GM19455 (cell line): ENCODE measurements around the gene SLC35G1.

Experiments used
- ATAC-seq: cut with Tn5 transposase; IDR thresholded peaks from one replicate; pipeline ENCODE4 v1.9.1; 2021; ENCODE audit not compliant: unreplicated experiment

SLC35G1 gene

GRCh38 chr10:93875032-93875358, 18.8 kb upstream of the SLC35G1 start:
- ATAC-seq: no peak

DNA sequence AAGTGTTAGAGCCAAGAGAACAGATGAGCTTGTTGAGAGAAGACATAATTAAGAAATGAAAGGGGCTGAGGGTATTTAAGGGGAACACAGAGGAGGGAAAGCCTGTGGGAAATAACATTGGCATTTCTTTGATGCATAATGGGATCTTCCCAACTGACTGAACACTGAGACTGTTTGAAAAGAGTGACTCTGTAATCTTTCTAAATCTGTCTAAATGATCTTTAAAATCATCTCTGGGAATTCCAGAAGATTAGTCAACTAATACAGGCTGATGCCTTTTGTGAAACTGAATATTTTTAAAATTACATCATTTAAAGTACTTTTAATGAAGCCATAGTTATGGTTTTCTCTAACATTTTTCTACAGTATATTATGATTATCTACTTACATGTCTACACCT, 17.4 kb upstream of the SLC35G1 start:
- no peak for ATAC-seq

DNA sequence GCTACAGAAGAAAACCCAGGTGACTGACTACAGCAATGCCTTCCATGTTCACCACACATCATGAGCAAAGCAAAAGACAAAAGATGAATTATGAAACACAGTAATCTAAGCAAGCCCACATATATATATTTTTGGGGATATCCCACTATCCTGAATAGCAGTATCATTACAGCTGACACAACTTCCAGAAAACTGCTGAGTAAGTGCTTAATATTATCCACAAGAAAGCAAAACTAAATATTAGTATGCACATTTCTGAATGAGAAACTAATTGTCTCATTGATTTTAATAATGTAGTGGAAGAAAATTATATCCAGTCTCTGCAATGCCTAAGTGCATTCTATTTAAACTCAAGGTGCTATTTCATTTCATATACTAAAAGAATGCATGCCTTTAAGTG, 14.5 kb upstream of the SLC35G1 start:
- ATAC-seq: no peak

DNA sequence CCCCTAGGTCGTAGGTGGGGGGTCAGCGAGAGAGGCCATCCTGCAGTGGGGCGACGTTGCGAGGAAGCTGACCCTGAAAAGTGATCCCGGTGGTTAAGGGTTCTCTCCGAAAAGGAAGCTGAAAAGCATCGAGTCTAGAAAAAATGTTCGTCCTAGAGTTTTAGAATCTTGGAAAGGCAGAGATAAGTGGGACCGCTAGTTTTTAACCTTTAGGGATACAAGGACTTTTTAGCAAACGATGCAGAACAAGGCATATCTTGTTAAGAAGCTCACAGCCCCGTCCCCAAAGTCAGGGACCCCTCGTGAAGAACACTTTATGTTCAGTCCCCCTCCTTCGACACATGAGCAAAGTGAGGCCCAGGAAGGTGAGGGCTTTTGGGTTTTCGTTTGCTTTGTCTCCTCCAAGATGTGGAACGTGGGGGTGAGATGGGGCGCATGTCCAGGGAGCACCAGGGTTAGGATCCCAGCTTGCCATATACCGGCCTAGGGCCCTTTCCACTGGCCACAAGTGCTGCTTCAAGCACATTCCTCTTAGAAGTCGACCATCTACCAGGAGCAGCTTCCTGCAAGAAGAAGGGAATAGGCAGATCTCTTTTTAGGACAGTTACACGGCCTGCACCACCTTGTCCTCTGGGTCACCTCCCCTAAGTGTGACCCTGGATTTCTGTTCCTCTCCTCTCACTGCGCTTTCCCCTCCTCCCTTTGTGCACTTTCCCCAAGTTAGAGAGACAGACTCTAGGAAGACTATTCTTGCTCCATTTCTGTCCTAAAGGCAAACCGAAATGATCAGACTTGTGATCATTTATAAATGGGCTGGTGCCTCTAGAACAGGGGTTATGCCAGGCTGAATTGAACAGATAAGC, 969 bp downstream of the SLC35G1 start:
- ATAC-seq: peak; percentile 7

DNA sequence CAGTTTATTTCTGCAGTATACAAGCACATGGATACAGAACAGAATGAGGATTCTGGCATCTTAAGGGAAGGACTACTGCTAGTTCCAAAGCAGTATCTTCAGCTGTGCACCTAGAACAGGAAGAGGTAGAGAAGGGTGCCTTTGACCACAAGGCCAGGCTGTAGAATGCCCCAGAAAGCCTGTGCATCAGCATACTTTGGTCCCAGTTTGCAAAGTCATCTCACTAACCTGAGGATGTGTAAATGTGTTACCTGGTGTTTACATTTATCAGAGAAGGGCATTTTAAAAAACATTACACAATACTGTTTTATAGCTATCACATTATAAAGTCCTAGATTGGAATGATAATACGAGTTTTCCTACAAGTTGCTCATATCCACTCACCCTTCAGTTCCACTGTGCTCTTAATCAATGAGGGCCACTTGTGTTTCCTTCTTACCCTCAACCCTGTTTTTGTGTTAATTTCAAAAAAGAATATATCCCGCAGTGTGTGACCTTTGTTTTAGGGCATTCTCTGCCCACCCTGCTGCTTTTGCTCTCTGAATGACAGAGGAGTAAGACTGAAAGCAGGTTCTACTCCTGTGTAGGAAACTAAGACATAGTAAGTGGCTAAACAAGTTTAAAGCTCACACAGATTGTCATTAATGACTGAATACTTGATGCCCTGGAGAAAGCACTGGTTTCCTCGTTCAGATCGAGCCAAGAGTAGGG, 3.4 kb downstream of the SLC35G1 start:
- no peak for ATAC-seq

DNA sequence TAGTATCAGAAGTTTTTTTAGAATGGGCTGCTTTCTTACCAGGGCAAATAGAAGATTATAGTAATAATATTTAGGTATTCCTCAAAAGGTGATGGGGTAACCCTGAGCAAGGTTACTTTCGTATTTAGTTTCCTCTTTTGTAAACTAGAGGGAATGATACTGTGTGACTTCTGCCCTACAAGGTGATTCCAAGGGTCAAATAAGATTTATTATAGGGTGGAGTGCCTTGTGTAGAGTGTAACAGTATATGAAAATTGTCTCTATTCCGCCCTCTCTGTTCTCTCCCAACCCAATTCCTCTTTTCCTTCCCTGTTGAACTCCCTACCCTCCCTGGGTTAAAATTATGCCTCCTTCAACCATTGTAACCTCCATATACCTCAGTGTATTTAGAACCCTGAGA, 5.3 kb downstream of the SLC35G1 start:
- no peak for ATAC-seq

DNA sequence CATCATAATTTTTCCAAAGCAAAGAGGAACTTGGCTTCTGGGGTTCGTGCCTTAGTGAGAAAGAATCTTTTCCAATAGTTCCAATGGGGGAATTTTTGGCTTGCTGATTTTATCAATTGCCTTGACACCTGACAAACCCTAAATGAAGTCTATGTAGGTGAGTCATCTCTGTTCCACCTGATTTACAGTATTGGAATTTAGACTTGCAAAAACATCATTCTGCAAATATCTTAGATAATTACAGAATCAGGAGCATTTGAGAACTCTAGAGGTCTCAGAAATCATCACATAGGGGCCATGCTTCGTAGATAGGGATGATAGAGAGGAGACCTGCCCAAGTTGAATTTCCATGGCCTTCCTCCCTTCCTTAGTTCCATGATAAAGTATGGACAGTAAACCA, 9.3 kb downstream of the SLC35G1 start:
- ATAC-seq: no peak

DNA sequence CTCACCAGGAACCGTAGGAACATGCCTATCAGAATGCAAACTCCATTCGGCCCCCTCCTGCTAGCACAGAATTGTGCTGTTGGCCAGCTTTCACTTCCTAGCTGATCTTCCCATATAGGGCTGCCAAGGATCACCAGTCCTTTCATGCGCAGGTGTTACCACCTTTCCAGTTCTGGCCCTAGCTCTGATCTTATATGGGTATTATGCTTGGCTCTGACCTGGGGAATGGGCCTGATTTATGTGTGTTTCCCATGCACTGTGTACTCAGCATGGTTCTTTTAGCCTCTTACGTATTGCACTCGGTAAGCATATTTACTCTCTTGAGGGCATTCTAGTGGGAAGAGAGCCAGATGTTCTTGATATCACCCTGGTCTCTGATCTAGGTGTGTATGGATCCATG, 11.1 kb downstream of the SLC35G1 start:
- no peak for ATAC-seq

- no peak for ATAC-seq
Observed at GRCh38 chr10:93907059-93907458, 13.3 kb downstream of the SLC35G1 start.

GRCh38 chr10:93911866-93912265, 18.1 kb downstream of the SLC35G1 start:
- ATAC-seq: no peak

DNA sequence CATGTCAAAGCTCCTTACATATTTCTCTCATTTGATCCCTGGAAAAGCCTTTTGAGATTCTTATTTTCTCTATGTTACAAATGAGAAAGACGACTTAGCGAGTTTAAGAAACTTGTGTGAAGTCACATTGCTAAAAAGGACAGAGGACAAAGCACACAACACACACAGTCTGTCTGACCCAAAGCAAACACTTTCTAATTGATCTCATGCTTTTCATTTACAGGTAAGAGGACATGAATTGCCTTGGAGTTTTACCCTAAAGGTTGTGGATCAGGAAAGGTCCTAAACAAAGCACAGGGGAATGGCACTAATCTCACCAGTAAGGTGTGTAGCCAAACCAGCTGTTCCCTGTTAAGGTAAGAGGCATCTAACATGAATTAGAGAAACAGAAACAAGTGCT, 18.7 kb downstream of the SLC35G1 start:
- no peak for ATAC-seq

DNA sequence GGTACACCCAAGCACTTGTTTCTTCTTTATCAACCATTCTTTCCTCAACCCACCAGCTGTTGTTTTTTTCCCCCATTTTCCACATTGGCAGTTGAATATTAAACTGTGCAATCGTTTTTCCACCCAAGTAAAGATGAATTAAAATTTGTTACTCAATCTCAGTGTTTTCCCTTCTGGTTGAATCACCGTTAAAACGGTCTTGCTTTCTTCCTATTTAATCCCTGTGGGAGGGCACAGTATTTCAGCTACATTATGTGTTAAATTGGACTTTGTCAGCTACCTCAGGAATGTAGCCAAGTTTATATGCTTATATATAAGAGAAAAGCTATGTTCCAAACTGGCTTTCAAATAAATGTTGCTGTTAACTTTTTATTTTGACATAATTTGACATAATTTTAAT, 19.9 kb downstream of the SLC35G1 start:
- no peak for ATAC-seq

DNA sequence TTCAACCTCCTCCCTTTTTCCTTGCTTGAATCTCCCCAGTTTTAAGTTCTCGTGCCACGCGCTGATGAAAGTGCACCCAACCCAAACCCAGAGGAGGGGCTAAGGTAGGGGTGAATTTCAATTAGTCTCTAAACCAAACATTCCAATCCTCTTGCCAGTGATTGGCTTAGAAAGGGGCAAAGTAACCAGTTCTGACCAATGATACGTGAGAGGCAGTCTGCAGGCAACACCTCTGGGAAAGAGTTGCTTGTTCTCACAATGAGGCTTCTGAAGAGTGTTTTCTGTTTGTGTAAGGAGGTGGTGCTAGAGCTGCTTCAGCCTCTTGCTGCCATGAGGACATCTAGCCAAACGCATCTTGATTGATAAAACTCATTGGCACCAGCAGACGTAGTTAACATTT, 21.8 kb downstream of the SLC35G1 start:
- ATAC-seq: no peak

GRCh38 chr10:93916257-93917063, 22.7 kb downstream of the SLC35G1 start:
- no peak for ATAC-seq

DNA sequence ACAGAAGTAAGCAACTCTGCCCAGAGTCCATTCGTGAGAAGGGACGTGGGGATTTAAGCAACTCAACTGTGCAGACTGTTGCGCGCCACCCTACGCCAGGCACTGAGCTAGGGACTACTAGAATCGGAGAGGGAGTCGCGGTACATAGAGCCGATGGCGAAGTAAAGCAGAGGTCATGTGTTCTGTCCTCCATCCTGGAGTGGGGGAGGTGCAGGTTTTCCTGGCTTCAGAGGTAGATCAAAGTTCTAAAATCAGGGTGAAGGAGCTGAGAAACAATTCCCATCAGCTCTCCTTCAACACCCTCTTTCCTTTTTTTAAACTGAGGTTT, 23.2 kb downstream of the SLC35G1 start:
- no peak for ATAC-seq

DNA sequence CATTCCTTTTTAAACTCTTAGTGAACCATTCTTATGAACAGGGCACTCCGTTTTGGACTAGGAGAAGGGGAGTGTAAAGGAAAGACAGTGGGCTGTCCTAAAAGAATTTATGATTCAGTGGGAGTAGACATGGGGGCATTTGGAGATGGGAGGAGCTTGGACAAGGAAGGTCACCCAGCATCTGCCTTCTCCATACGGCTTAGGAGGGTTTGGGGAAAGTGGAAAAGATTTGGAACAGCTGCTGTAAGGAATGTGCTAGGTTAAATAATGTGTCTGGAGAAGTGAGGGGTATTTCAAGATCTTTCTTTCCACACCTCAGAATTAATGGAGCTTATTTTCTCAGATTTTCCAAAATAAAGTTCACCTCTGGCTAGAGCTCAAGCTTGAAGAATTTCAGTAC, 24.0 kb downstream of the SLC35G1 start:
- no peak for ATAC-seq

DNA sequence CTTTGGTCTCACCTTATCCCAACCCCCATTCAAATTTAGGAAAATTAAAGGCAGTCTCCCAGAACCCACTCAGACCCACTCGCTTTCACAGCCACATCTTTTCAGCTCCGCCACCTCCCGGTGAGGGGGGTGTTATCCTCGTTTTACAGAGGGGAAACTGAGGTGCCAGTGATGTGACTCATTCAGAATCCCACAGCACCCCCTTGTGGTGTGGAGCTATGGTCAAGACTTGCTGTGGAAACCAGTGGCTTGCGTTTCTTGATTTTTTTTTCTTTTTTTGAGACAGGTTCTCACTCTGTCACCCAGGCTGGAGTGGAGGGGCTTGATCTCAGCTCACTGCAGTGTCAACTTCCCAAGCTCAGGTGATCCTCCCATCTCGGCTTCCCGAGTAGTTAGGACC, 27.6 kb downstream of the SLC35G1 start:
- ATAC-seq: no peak

- no peak for ATAC-seq
Observed at GRCh38 chr10:93926613-93927012, 32.8 kb downstream of the SLC35G1 start.

- no peak for ATAC-seq
Observed at GRCh38 chr10:93938140-93938539, 44.4 kb downstream of the SLC35G1 start.

DNA sequence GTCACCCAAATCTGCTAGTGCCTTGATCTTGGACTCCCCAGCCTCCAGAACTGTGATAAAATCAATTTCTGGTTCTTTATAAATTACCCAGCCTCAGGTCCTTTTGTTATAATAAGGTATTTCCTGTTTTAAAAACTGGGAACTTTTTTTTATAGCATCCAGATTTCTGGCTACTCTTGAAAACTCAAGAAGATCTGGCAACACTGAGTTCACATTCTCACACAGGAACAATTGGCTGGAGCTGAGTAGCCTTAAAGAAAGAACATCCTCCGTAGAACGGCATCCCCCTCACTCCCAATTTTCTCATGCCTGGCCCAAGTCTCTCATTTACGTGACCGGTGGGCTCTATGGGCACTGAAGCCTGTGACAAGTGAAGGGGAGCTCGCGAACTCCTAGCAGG, 47.1 kb downstream of the SLC35G1 start:
- no peak for ATAC-seq

- no peak for ATAC-seq
Observed at GRCh38 chr10:93941606-93942005, 47.8 kb downstream of the SLC35G1 start.

DNA sequence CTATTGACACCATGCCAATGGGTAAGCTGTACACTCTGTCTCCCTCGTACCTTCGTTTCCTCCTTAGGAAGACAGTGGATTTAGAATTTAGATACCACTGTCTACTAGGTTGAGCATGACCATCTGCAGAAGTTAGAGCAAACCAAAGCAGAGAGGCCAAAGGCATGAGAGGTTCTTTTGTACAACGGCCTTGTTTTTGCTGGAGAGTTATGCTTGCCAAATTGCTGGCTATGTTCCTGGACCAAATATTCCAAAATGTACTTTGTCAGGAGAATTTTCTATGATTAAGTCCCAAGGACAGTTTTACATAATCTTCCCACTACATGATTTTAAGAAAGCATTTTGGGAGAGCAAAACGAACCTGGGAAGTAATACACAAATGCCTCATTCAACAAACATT, 52.0 kb downstream of the SLC35G1 start:
- ATAC-seq: no peak
